GM13977 (cell line): ENCODE data around the gene CACNA1C.

Experiments used
- DNase-seq: peaks from one replicate; pipeline ENCODE4 v3.0.0; 2012; ENCODE audit warnings: low spot score
- in situ Hi-C: fragments of 300-500 bp; cut with MboI; formaldehyde crosslinking; loops from one replicate; pipeline ENCODE4 v1.12.0; 2022; ENCODE audit warnings: low sequenced_read_pairs, low pct_unique_long_range_greater_than_20kb, mixed read lengths, inconsistent platforms; ENCODE audit not compliant: unreplicated experiment
- TF ChIP-seq, protein P1 (sequence below): IDR thresholded peaks from 2 replicates; pipeline ENCODE4 v1.5.1; 2012; ENCODE audit warnings: mild to moderate bottlenecking, control low read depth; ENCODE audit not compliant: insufficient read depth; ENCODE audit errors: extremely low read depth, missing control alignments

CACNA1C gene

DNA sequence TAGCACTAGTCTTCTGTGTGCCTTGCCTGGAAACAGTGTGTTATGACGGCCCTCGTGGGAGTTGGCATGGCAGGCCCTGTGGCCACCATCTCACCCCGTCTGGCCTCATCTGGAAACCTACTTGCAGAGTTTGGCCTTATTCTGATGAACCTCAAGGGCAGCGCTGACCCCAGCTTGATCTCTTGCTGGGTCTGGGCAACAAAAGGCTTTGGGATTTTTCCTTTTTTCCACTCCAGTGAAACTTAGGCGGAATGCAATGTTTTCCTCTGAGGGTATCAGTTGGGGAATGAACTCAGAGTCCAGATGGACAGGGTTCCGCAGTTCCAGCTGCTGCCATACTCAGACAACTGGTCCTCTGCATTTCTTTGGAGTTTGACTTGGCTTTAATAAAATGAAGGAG is 15.9 kb downstream of the CACNA1C start:
- TF ChIP-seq, protein P1, sequence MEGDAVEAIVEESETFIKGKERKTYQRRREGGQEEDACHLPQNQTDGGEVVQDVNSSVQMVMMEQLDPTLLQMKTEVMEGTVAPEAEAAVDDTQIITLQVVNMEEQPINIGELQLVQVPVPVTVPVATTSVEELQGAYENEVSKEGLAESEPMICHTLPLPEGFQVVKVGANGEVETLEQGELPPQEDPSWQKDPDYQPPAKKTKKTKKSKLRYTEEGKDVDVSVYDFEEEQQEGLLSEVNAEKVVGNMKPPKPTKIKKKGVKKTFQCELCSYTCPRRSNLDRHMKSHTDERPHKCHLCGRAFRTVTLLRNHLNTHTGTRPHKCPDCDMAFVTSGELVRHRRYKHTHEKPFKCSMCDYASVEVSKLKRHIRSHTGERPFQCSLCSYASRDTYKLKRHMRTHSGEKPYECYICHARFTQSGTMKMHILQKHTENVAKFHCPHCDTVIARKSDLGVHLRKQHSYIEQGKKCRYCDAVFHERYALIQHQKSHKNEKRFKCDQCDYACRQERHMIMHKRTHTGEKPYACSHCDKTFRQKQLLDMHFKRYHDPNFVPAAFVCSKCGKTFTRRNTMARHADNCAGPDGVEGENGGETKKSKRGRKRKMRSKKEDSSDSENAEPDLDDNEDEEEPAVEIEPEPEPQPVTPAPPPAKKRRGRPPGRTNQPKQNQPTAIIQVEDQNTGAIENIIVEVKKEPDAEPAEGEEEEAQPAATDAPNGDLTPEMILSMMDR, result no peak
- in situ Hi-C loops, result no loop called here
- no peak for DNase-seq

DNA sequence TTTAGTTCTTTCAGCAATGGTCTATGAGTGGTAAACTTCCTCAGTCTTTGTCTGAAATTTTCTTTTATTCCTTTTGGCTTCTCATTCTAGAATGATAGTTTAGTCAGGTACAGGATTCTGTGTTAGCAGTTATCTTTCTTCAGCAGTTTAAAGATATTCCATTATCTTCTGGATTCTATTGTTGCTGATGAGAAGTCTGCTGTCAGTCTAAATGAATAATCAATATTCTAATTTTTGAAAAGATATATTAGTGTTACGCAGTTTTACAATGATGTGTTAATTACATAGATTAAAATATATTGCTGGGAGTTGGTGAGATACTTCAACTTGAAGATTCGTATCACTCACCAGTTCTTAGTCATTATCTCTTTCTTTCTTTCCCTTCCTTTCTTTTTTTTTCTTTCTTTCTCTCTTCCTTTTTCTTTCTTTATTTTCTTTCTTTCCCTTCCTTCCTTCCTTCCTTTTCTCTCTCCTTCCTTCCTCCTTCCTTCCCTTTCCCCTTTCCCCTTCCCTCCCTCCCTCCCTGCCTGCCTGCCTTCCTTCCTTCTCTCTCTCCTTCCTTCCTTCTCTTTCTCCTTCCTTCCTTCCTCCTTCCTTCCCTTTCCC is 17.8 kb downstream of the CACNA1C start:
- TF ChIP-seq, protein P1, result no peak
- in situ Hi-C loops, result no loop called here
- no peak for DNase-seq

DNA sequence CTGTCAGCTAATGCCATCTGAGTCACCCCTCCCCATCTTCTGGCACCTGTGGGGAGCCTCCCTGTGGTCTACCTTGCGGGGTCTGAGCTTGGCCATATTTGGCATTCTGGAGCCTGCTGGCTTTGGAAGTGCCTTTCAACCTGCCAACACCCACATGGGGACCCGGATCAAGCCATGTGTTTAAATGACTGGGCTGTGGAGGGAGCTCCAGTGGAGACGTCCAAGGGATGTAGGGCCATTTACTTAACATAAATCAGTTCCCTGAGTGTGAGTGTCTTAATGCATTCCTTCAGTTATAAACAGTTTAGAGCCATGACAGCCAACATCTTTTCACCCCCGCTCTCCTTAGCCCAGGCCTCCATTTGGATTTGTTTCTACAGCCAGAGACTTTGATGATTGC is 22.0 kb downstream of the CACNA1C start:
- TF ChIP-seq, protein P1, result no peak
- in situ Hi-C loops, result no loop called here
- no peak for DNase-seq

DNA sequence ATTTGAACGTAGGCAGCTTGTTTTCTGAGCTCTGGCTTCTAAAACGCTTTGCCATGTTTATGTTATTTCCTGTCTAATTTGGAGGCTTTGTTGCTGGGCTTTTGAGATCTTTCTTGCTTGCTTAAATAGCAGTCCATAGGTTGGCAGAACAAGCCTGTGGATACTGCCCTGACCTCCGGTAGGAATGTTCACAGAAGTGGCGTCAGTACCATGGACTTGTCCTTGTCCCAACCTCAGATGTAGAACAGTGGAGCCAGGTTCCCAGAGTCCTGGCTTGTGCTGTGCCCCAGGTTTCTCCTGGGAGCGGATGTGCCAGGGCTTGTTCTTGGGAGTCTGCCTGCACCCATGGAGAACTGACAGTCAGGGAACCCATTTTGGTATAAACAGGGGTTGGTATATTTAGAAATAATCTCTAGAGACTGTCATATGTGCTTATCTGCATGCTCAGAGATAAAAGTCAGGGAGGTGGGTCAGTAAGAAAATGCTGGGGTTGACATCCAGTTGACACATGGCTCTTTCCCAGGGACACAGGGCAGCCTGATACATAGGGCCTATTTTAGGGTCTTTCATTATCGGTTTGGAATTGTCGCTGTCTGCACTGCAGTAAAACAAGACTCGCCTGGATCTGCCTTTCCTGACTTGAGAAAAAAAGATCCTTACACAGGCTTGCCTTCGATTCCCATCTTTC is 22.9 kb downstream of the CACNA1C start:
- TF ChIP-seq, protein P1, result no peak
- DNase-seq, result no peak
- in situ Hi-C loops, result no loop called here

DNA sequence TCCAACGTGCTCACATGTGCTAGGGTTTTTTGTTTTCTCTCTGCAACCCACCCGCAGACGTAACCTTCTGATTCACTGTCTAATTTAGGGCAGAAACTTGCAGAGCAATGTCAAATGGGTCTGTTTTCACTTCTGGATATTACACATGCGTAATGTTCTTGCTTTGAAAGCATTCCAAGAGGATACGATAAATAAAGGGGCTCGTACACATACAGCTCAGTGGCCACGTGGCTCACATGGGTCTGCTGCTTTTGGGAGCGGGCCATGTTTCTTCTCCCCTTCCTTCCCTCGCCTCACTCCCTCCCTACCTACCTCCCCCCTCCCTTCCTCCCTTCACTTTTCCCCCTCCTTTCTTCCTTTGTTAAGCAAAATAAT is 23.4 kb downstream of the CACNA1C start:
- TF ChIP-seq, protein P1, result no peak
- in situ Hi-C loops, result no loop called here
- DNase-seq, result no peak

DNA sequence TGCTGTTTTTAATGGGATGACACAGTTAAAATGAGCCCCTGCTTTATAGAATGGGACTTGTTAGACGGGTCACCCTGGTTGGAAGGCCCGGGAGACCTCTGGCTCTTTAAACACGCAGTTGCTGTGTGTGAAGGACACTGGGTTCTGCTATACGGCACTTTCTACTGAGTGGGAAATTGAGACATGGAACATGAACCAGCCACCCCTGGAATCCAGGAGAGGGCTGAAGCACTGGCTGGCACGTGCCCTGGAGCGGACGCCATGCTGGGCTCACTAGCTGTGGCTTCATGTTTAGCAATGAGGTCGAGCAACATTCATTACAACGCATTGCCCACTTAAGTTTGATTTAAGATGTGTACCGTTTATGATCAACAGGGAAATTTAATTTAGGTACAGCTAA is 23.9 kb downstream of the CACNA1C start:
- DNase-seq, result no peak
- in situ Hi-C loops, result no loop called here
- TF ChIP-seq, protein P1, result no peak
